Naive B cell (primary cell): ENCODE measurements around the gene POU6F1. TPM values are rescaled to one million over a fixed set of nuclear protein-coding genes. Genes with fewer than 3 reads are reported as not detected.
"Not testable (repeated sequence)": the region's sequence is repeated elsewhere in the genome, so short reads cannot be mapped to it uniquely, and the experiment has no call there.

ENCODE experiments used
- ATAC-seq, 2 donors: fragments of 150-1000 bp; cut with Tn5 transposase; 2 replicates each; pipeline ENCODE4 v1.10.0; 2021; ENCODE audit warnings: low read depth in 2 of 2, mild to moderate bottlenecking in 2 of 2, moderate library complexity in 2 of 2
- DNase-seq: peaks from one replicate; pipeline ENCODE4 v3.0.0; 2022
- H3K27ac Mint-ChIP-seq, 6 donors: one replicate each; pipeline ENCODE4 v1.8.0; 2020 to 2022; ENCODE audit warnings: mild to moderate bottlenecking in 6 of 6, mixed read lengths in 6 of 6, moderate library complexity in 5 of 6, inconsistent platforms in 2 of 6
- H3K27me3 Mint-ChIP-seq, 3 donors: one replicate each; pipeline ENCODE4 v1.8.0; 2021 to 2022; ENCODE audit warnings: mixed read lengths in 3 of 3, mild to moderate bottlenecking in 1 of 3
- H3K36me3 Mint-ChIP-seq, 2 donors: one replicate each; pipeline ENCODE4 v1.8.0; 2020 to 2022; ENCODE audit warnings: mixed read lengths in 2 of 2, inconsistent platforms in 1 of 2, mild to moderate bottlenecking in 1 of 2
- H3K4me1 Mint-ChIP-seq, 3 donors: one replicate each; pipeline ENCODE4 v1.8.0; 2020 to 2022; ENCODE audit warnings: mixed read lengths in 3 of 3, inconsistent platforms in 1 of 3, mild to moderate bottlenecking in 1 of 3, moderate library complexity in 1 of 3
- H3K4me3 Mint-ChIP-seq, 8 donors: one replicate each; pipeline ENCODE4 v1.8.0; 2020 to 2022; ENCODE audit warnings: mild to moderate bottlenecking in 8 of 8, mixed read lengths in 8 of 8, moderate library complexity in 8 of 8, inconsistent platforms in 2 of 8
- H3K9me3 Mint-ChIP-seq, 7 donors: one replicate each; pipeline ENCODE4 v1.8.0; 2020 to 2022; ENCODE audit warnings: mixed read lengths in 7 of 7, mild to moderate bottlenecking in 5 of 7, inconsistent platforms in 2 of 7, moderate library complexity in 1 of 7
- polyA plus RNA-seq, 6 donors: library from polyadenylated mRNA; unstranded; fragments of 300-500 nt; fragmentation: Illumina TruSeq; gene quantifications; one replicate each; pipeline ENCODE4 v1.2.3, GENCODE V29; 2021; ENCODE audit warnings: low read depth in 6 of 6

POU6F1 gene
- polyA plus RNA-seq, 6 donors from 2014 or later = 1.1 to 3.4 (median 1.7) TPM; not detected in 1

GRCh38 chr12:51222461-51222860 is 4.6 kb upstream of the POU6F1 start:
- ATAC-seq = no peak
- Mint-ChIP-seq H3K4me3 (peak overlapping the region in 1 of 8 donors; percentile 24), H3K27me3 (no peaks in the 10 kb centered on the region), H3K36me3 (no peaks in the 10 kb centered on the region), H3K27ac (no peak overlapping the region), H3K9me3 (no peaks in the 10 kb centered on the region), H3K4me1 (peaks cover 7 to 16% (median 14%) of the 10 kb centered on the region in 3 donors)
- no peak for DNase-seq

- DNase-seq, H3K9me3 Mint-ChIP-seq, ATAC-seq, H3K27me3 Mint-ChIP-seq, H3K36me3 Mint-ChIP-seq: not testable (repeated sequence)
- Mint-ChIP-seq H3K4me1 (peaks cover 7 to 20% (median 19%) of the 10 kb centered on the region in 3 donors), H3K4me3 (peak overlapping the region in 3 of 8 donors; percentile 86 to 96 (median 96)), H3K27ac (peak overlapping the region in 1 of 6 donors; percentile 95)
Observed at GRCh38 chr12:51219857-51220256, 2.0 kb upstream of the POU6F1 start.

- Mint-ChIP-seq H3K9me3 (no peaks in the 10 kb centered on the region), H3K27ac (peak overlapping the region in 4 of 6 donors; percentile 67 to 95 (median 91)), H3K27me3 (no peaks in the 10 kb centered on the region), H3K36me3 (no peaks in the 10 kb centered on the region), H3K4me1 (peaks cover 10 to 22% (median 21%) of the 10 kb centered on the region in 3 donors), H3K4me3 (peak overlapping the region in 7 of 8 donors; percentile 31 to 96 (median 86))
- no peak for ATAC-seq
- no peak for DNase-seq
Observed at GRCh38 chr12:51219322-51219721, 1.5 kb upstream of the POU6F1 start.

- Mint-ChIP-seq H3K4me1 (peaks cover 12 to 25% (median 24%) of the 10 kb centered on the region in 3 donors), H3K36me3 (no peaks in the 10 kb centered on the region), H3K9me3 (no peaks in the 10 kb centered on the region), H3K4me3 (peak overlapping the region; percentile 86 to 97 (median 95)), H3K27ac (peak overlapping the region; percentile 90 to 99 (median 95)), H3K27me3 (no peaks in the 10 kb centered on the region)
- ATAC-seq (no peak), DNase-seq (no peak)
Observed at GRCh38 chr12:51218607-51219161, 822 bp upstream of the POU6F1 start.

- H3K27me3 Mint-ChIP-seq = no peaks in the 10 kb centered on the region
- H3K4me1 Mint-ChIP-seq = peaks cover 12 to 25% (median 24%) of the 10 kb centered on the region in 3 donors
- H3K36me3 Mint-ChIP-seq = no peaks in the 10 kb centered on the region
- H3K4me3 Mint-ChIP-seq = peak overlapping the region; percentile 86 to 97 (median 95)
- H3K9me3 Mint-ChIP-seq = no peaks in the 10 kb centered on the region
- DNase-seq (peak; percentile 58), ATAC-seq (peak; percentile 61 to 65)
- H3K27ac Mint-ChIP-seq = peak overlapping the region; percentile 84 to 99 (median 95)
Observed at GRCh38 chr12:51217133-51217967, 512 bp downstream of the POU6F1 start.

- Mint-ChIP-seq H3K4me3 (peak overlapping the region; percentile 39 to 92 (median 82)), H3K27ac (peak overlapping the region; percentile 2 to 94 (median 86)), H3K9me3 (no peaks in the 10 kb centered on the region), H3K27me3 (no peaks in the 10 kb centered on the region), H3K4me1 (peaks cover 12 to 25% (median 24%) of the 10 kb centered on the region in 3 donors), H3K36me3 (no peaks in the 10 kb centered on the region)
- DNase-seq (no peak), ATAC-seq (no peak)
Observed at GRCh38 chr12:51216642-51217041, 1.2 kb downstream of the POU6F1 start.

- no peaks in the 10 kb centered on the region for H3K9me3 Mint-ChIP-seq
- DNase-seq (no peak), ATAC-seq (no peak)
- H3K36me3 Mint-ChIP-seq = no peaks in the 10 kb centered on the region
- no peak overlapping the region for H3K27ac Mint-ChIP-seq
- peaks cover 0 to 3% (median 0%) of the 10 kb centered on the region in 3 donors for H3K27me3 Mint-ChIP-seq
- H3K4me1 Mint-ChIP-seq = peaks cover 16 to 30% (median 27%) of the 10 kb centered on the region in 3 donors
- peak overlapping the region in 2 of 8 donors; percentile 41 to 67 for H3K4me3 Mint-ChIP-seq
Observed at GRCh38 chr12:51214895-51215294, 3.0 kb downstream of the POU6F1 start.

GRCh38 chr12:51210690-51211395 is 7.0 kb downstream of the POU6F1 start:
- Mint-ChIP-seq H3K27ac (peak overlapping the region in 1 of 6 donors; percentile 59), H3K27me3 (peaks cover 0 to 3% (median 0%) of the 10 kb centered on the region in 3 donors), H3K4me1 (peaks cover 8 to 12% (median 9%) of the 10 kb centered on the region in 3 donors), H3K36me3 (no peaks in the 10 kb centered on the region), H3K4me3 (no peak overlapping the region), H3K9me3 (no peaks in the 10 kb centered on the region)
- ATAC-seq (no peak), DNase-seq (no peak)

GRCh38 chr12:51209259-51209658 is 8.6 kb downstream of the POU6F1 start:
- Mint-ChIP-seq H3K27ac (no peak overlapping the region), H3K4me1 (peaks cover 6 to 8% (median 6%) of the 10 kb centered on the region in 3 donors), H3K9me3 (no peaks in the 10 kb centered on the region), H3K36me3 (no peaks in the 10 kb centered on the region), H3K4me3 (peak overlapping the region in 1 of 8 donors; percentile 41), H3K27me3 (peaks cover 0 to 3% (median 0%) of the 10 kb centered on the region in 3 donors)
- DNase-seq = no peak
- no peak for ATAC-seq

- Mint-ChIP-seq H3K27me3 (peaks cover 0 to 3% (median 0%) of the 10 kb centered on the region in 3 donors), H3K27ac (peak overlapping the region in 2 of 6 donors; percentile 69 to 80), H3K36me3 (peaks cover 0 to 6% of the 10 kb centered on the region in 2 donors), H3K4me1 (peaks cover 3 to 6% (median 5%) of the 10 kb centered on the region in 3 donors), H3K4me3 (no peak overlapping the region), H3K9me3 (no peaks in the 10 kb centered on the region)
- ATAC-seq (no peak), DNase-seq (no peak)
Observed at GRCh38 chr12:51208016-51208660, 9.7 kb downstream of the POU6F1 start.

- no peak overlapping the region for H3K4me3 Mint-ChIP-seq
- peaks cover 0 to 6% of the 10 kb centered on the region in 2 donors for H3K36me3 Mint-ChIP-seq
- DNase-seq = no peak
- ATAC-seq = no peak
- peaks cover 0 to 3% (median 0%) of the 10 kb centered on the region in 3 donors for H3K27me3 Mint-ChIP-seq
- H3K27ac Mint-ChIP-seq = no peak overlapping the region
- no peaks in the 10 kb centered on the region for H3K9me3 Mint-ChIP-seq
- peaks cover 0 to 5% (median 2%) of the 10 kb centered on the region in 3 donors for H3K4me1 Mint-ChIP-seq
Observed at GRCh38 chr12:51205350-51205749, 12.5 kb downstream of the POU6F1 start.

GRCh38 chr12:51202718-51203117 is 15.1 kb downstream of the POU6F1 start:
- Mint-ChIP-seq H3K4me3 (no peak overlapping the region), H3K9me3 (no peaks in the 10 kb centered on the region), H3K27me3 (no peaks in the 10 kb centered on the region), H3K27ac (peak overlapping the region in 1 of 6 donors; percentile 57), H3K36me3 (peaks cover 0 to 6% of the 10 kb centered on the region in 2 donors), H3K4me1 (no peaks in the 10 kb centered on the region)
- no peak for DNase-seq
- no peak for ATAC-seq

GRCh38 chr12:51200806-51201205 is 17.1 kb downstream of the POU6F1 start:
- ATAC-seq (no peak), DNase-seq (no peak)
- H3K36me3 Mint-ChIP-seq = peaks cover 0 to 6% of the 10 kb centered on the region in 2 donors

More at GRCh38 chr12:51200806-51201205, 17.1 kb downstream of the POU6F1 start:
- Mint-ChIP-seq H3K4me3 (no peak overlapping the region), H3K27me3 (no peaks in the 10 kb centered on the region), H3K27ac (peak overlapping the region in 1 of 6 donors; percentile 49), H3K9me3 (no peaks in the 10 kb centered on the region), H3K4me1 (no peaks in the 10 kb centered on the region)
